Ishikawa (cell line): ENCODE data around the gene GPX3.

Source experiments
- EP300 ChIP-seq: IDR thresholded peaks from 2 replicates; pipeline ENCODE4 v1.6.1; 2012; ENCODE audit warnings: borderline replicate concordance
- MAX ChIP-seq: IDR thresholded peaks from 2 replicates; pipeline ENCODE4 v1.6.1; 2012
- NFIC ChIP-seq: IDR thresholded peaks from 2 replicates; pipeline ENCODE4 v1.6.1; 2012
- RAD21 ChIP-seq: IDR thresholded peaks from 2 replicates; pipeline ENCODE4 v1.6.1; 2012; ENCODE audit warnings: low read depth
- REST ChIP-seq: IDR thresholded peaks from 2 replicates; pipeline ENCODE4 v1.6.1; 2012; ENCODE audit warnings: low read depth, mild to moderate bottlenecking

DNA sequence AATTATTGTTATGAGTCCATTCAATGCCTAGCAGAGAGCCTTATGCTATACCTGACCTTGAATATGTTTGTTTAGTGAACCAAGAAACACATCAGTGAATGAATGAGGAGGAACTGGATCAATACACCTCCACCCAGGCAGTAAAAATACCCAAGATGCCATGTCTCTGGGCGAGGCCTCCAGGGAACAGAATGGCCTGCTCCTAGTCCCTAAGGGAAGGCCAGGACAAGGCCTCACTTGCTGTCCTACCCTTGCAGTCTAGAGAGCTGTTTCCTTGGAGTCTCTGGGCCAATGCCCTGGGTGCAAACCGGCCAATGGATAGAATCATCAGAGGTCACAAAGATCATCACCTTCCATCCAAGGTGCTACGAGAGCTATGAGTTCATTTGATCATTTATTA is 34.3 kb downstream of the GPX3 start:
- TF ChIP-seq MAX = no peak
- no peak for TF ChIP-seq RAD21
- TF ChIP-seq EP300 = no peak
- TF ChIP-seq NFIC = no peak
- TF ChIP-seq REST = no peak
